Fibroblast of skin of left biceps (primary cell): ENCODE measurements around the gene DAB1.
A peak's percentile ranks its signal among the peaks of the same experiment; 100 is the strongest.
"Not testable (repeated sequence)": the region's sequence is repeated elsewhere in the genome, so short reads cannot be mapped to it uniquely, and the experiment has no call there.

Experiments
- DNase-seq, 2 experiments: peaks; one replicate each; pipeline ENCODE4 v3.0.0-alpha.2; 2013; ENCODE audit warnings: low read depth in 2 of 2

Gene DAB1

GRCh38 chr1:57118948-57119603 is 304.8 kb downstream of the DAB1 start:
- peak in 1 of 2 experiments; percentile 46 for DNase-seq

GRCh38 chr1:57117753-57118152 is 306.1 kb downstream of the DAB1 start:
- DNase-seq = no peak

- DNase-seq = no peak
Observed at GRCh38 chr1:57116871-57117270, 307.0 kb downstream of the DAB1 start.

- DNase-seq = no peak
Observed at GRCh38 chr1:57115030-57115614, 308.7 kb downstream of the DAB1 start.

- no peak for DNase-seq
Observed at GRCh38 chr1:57112148-57112547, 311.7 kb downstream of the DAB1 start.

GRCh38 chr1:57111175-57111574 is 312.7 kb downstream of the DAB1 start:
- no peak for DNase-seq

GRCh38 chr1:57109883-57110282 is 314.0 kb downstream of the DAB1 start:
- no peak for DNase-seq

- DNase-seq = no peak
Observed at GRCh38 chr1:57109247-57109646, 314.6 kb downstream of the DAB1 start.

GRCh38 chr1:57106296-57106695 is 317.6 kb downstream of the DAB1 start:
- DNase-seq = no peak

GRCh38 chr1:57102561-57103326 is 321.1 kb downstream of the DAB1 start:
- no peak for DNase-seq

- DNase-seq = no peak
Observed at GRCh38 chr1:57101209-57101608, 322.7 kb downstream of the DAB1 start.

GRCh38 chr1:57094749-57095148 is 329.1 kb downstream of the DAB1 start:
- no peak for DNase-seq

GRCh38 chr1:57093122-57093521 is 330.7 kb downstream of the DAB1 start:
- no peak for DNase-seq

- no peak for DNase-seq
Observed at GRCh38 chr1:57091642-57092041, 332.2 kb downstream of the DAB1 start.

GRCh38 chr1:57089855-57090254 is 334.0 kb downstream of the DAB1 start:
- no peak for DNase-seq

- DNase-seq = no peak
Observed at GRCh38 chr1:57089221-57089620, 334.6 kb downstream of the DAB1 start.

- DNase-seq = no peak
Observed at GRCh38 chr1:57088653-57089052, 335.2 kb downstream of the DAB1 start.

GRCh38 chr1:57087660-57088059 is 336.2 kb downstream of the DAB1 start:
- DNase-seq = not testable (repeated sequence)

- DNase-seq = no peak
Observed at GRCh38 chr1:57086154-57086553, 337.7 kb downstream of the DAB1 start.

- no peak for DNase-seq
Observed at GRCh38 chr1:57084701-57085100, 339.2 kb downstream of the DAB1 start.

GRCh38 chr1:57082711-57083439 is 341.0 kb downstream of the DAB1 start:
- DNase-seq = no peak

- DNase-seq = no peak
Observed at GRCh38 chr1:57079454-57080157, 344.3 kb downstream of the DAB1 start.
